Body of pancreas (tissue), 4 donors: Measurements from ENCODE around the gene CDK16.

Experiments
- POLR2A ChIP-seq, 3 donors: fragments of 450-650 bp; IDR thresholded peaks; one replicate each; pipeline ENCODE4 v1.6.1; 2016; ENCODE audit warnings: antibody characterized with exemption in 3 of 3, mild to moderate bottlenecking in 2 of 3
- TF ChIP-seq, protein P1 (sequence below), 7 experiments: fragments of 450-650 bp in 4 of 7; fragments of 200-600 bp in 3 of 7; sonication (generic) in 3 of 7; IDR thresholded peaks; one replicate each; pipeline ENCODE4 v1.5.1; 2016 to 2019; ENCODE audit warnings: antibody characterized with exemption in 7 of 7

DNA sequence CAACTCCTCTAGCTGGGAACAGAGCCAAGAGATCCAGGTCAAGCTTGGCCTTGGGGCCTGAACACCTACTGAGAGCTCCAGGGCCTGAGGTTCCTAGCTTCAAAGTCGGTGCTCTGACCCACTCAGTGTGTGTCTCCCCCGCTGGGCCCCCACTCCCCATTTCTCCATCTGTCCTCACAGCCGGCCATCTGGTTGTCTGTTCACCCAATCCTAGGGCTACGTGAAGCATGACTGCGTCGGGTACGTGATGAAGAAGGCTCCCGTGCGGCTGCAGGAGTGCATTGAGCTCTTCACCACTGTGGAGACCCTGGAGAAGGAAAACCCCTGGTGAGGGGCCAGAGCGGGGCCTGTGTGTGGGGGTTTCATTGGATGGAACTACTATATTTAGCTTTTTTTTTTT is 26.7 kb downstream of the CDK16 start:
- TF ChIP-seq POLR2A (IDR thresholded peaks at IDR 0.05): no peak
- TF ChIP-seq, protein P1, sequence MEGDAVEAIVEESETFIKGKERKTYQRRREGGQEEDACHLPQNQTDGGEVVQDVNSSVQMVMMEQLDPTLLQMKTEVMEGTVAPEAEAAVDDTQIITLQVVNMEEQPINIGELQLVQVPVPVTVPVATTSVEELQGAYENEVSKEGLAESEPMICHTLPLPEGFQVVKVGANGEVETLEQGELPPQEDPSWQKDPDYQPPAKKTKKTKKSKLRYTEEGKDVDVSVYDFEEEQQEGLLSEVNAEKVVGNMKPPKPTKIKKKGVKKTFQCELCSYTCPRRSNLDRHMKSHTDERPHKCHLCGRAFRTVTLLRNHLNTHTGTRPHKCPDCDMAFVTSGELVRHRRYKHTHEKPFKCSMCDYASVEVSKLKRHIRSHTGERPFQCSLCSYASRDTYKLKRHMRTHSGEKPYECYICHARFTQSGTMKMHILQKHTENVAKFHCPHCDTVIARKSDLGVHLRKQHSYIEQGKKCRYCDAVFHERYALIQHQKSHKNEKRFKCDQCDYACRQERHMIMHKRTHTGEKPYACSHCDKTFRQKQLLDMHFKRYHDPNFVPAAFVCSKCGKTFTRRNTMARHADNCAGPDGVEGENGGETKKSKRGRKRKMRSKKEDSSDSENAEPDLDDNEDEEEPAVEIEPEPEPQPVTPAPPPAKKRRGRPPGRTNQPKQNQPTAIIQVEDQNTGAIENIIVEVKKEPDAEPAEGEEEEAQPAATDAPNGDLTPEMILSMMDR (IDR thresholded peaks at IDR 0.05): no peak
